T-helper 1 cell treated with Interleukin-12 subunit alpha and Interleukin-12 subunit beta and Interleukin-4 antibody, amounts not matched to agents 30 μg/mL and 1 μg/mL, for 36 hours (primary cell): ENCODE data around the gene TMEM167A.

ENCODE experiments used
- H3K27ac Mint-ChIP-seq: one replicate; pipeline ENCODE4 v1.8.0; 2021; ENCODE audit warnings: mild to moderate bottlenecking, mixed read lengths
- H3K27me3 Mint-ChIP-seq: one replicate; pipeline ENCODE4 v1.8.0; 2021; ENCODE audit warnings: low read depth, mixed read lengths
- H3K36me3 Mint-ChIP-seq: one replicate; pipeline ENCODE4 v1.8.0; 2021; ENCODE audit warnings: low read depth, mixed read lengths
- H3K4me1 Mint-ChIP-seq: one replicate; pipeline ENCODE4 v1.8.0; 2021; ENCODE audit warnings: low read depth, mixed read lengths
- H3K4me3 Mint-ChIP-seq: one replicate; pipeline ENCODE4 v1.8.0; 2021; ENCODE audit warnings: mild to moderate bottlenecking, moderate library complexity, mixed read lengths
- H3K9me3 Mint-ChIP-seq: one replicate; pipeline ENCODE4 v1.8.0; 2021; ENCODE audit warnings: mixed read lengths

TMEM167A gene

GRCh38 chr5:83097689-83098231 lies 20.6 kb upstream of the TMEM167A start:
- H3K36me3 Mint-ChIP-seq, result peaks cover 9% of the 10 kb centered on the region
- no peak overlapping the region for H3K4me3 Mint-ChIP-seq

GRCh38 chr5:83096660-83097339 lies 19.6 kb upstream of the TMEM167A start:
- Mint-ChIP-seq H3K36me3 (peaks cover 13% of the 10 kb centered on the region), H3K9me3 (peaks cover 22% of the 10 kb centered on the region), H3K4me1 (peaks cover 10% of the 10 kb centered on the region)

More at GRCh38 chr5:83097689-83098231, 20.6 kb upstream of the TMEM167A start:
- Mint-ChIP-seq H3K27ac (no peak overlapping the region), H3K9me3 (peaks cover 16% of the 10 kb centered on the region), H3K4me1 (peaks cover 2% of the 10 kb centered on the region), H3K27me3 (no peaks in the 10 kb centered on the region)

DNA sequence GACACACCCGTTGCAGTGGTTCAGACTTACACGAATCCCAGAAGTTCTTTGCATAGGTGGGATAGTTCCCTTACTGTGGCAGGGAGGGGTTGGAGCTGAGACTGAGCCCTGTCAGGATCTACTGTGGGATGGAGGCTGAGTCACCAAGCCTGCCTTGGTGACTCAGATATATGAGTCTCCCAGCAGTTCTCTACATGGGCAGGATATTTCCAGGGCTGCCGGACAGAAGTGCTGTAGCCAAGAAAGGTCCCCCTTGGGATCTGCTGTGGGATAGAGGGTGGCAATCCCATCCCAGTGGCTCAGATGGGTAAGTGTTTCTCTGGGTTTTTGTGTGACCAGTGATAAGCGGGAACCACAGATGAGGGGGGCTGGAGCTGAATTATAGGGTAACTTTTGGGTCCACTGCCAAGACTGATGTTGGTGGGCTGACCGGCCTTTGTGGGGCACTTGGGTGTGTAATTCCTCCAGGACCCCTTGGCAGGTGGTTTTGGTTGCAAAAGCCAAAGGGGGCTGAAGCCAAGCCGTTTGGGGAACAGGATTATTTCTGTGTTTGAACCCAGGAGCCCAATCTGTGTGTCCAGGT lies 18.9 kb upstream of the TMEM167A start:
- no peaks in the 10 kb centered on the region for H3K27me3 Mint-ChIP-seq
- H3K9me3 Mint-ChIP-seq, result peaks cover 23% of the 10 kb centered on the region
- peaks cover 10% of the 10 kb centered on the region for H3K4me1 Mint-ChIP-seq
- H3K36me3 Mint-ChIP-seq, result peaks cover 13% of the 10 kb centered on the region
- no peak overlapping the region for H3K27ac Mint-ChIP-seq
- H3K4me3 Mint-ChIP-seq, result no peak overlapping the region

More at GRCh38 chr5:83096660-83097339, 19.6 kb upstream of the TMEM167A start:
- no peaks in the 10 kb centered on the region for H3K27me3 Mint-ChIP-seq
- no peak overlapping the region for H3K27ac Mint-ChIP-seq
- H3K4me3 Mint-ChIP-seq, result no peak overlapping the region

DNA sequence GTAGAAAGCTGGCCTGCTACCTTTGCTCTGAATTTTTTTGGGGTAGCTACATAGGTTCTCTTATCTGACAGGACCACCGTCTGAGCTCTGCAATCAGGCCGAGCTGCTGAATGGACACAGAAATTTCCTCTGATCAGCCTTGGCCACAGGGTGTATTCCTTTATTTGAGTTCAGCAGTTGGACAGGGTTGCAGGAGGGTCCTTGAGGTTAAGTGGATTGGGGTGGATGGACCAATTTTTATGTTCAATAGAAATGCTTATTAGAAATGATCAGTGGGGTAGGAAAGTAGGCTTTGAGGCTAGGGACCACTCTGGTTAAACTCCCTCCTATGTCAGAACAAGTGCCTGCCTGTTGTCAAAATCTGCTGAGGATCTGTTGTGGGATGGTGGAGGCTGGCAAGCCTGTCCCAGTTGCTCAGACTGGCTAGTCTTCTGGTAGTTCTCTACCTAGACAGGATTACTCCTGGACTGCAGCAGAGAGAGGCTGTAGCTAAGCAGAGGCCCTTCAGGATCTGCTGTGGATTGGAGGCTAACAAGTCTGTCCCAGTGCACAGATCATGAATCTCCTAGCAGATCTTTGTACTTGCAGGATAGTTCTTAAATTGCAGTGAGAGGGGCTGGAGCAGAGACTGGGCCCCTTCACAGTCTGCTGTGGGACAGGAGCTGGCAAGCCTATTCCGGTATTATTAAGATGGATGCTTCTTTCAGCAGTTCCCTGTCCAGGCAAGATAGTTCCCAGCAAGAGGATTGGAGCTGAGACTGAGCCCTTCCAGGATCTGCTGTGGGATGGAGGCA lies 18.2 kb upstream of the TMEM167A start:
- Mint-ChIP-seq H3K27ac (no peak overlapping the region), H3K4me1 (peaks cover 10% of the 10 kb centered on the region), H3K27me3 (no peaks in the 10 kb centered on the region), H3K4me3 (no peak overlapping the region), H3K36me3 (peaks cover 15% of the 10 kb centered on the region), H3K9me3 (peaks cover 26% of the 10 kb centered on the region)

DNA sequence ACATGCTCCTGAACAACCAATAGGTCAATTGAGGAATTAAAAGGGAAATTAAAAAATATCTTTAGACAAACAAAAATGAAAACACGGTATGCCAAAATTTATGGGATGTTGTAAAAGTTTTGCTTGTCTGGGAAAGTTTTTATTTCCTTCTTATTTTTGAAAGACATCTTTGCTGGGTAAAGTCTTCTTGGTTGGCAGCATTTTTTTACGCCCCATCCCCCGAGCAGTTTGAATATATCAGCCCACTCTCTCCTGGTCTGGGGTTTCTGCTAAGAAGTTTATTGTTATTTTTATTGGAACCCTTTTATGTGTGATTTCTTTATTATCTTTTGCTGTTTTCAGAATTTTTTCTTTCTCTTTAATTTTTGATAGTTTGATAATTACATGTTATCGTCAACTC lies 16.5 kb upstream of the TMEM167A start:
- Mint-ChIP-seq H3K27me3 (no peaks in the 10 kb centered on the region), H3K36me3 (peaks cover 15% of the 10 kb centered on the region), H3K4me1 (peaks cover 10% of the 10 kb centered on the region), H3K9me3 (peaks cover 28% of the 10 kb centered on the region), H3K27ac (no peak overlapping the region), H3K4me3 (no peak overlapping the region)

GRCh38 chr5:83092619-83093018 lies 15.4 kb upstream of the TMEM167A start:
- H3K4me3 Mint-ChIP-seq, result no peak overlapping the region
- H3K9me3 Mint-ChIP-seq, result peaks cover 28% of the 10 kb centered on the region
- peaks cover 10% of the 10 kb centered on the region for H3K4me1 Mint-ChIP-seq
- H3K27me3 Mint-ChIP-seq, result no peaks in the 10 kb centered on the region
- H3K36me3 Mint-ChIP-seq, result peaks cover 15% of the 10 kb centered on the region
- H3K27ac Mint-ChIP-seq, result peak overlapping the region; percentile 54

DNA sequence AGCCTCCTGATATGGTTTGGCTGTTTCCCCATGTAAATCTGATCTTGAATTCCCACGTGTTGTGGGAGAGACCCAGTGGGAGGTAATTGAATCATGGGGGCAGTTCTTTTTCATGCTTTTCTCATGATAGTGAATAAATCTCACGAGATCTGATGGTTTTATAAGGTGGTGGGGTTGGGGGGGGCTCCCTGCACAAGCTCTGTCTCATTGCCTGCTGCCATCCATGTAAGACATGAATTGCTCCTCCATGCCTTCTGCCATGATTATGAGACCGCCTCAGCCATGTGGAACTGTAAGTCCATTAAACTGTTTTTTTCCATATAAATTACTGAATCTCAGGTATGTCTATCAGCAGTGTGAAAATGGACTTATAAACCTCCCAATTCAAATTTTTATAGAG lies 13.0 kb upstream of the TMEM167A start:
- Mint-ChIP-seq H3K9me3 (peaks cover 28% of the 10 kb centered on the region), H3K4me1 (peaks cover 10% of the 10 kb centered on the region), H3K4me3 (no peak overlapping the region), H3K27ac (no peak overlapping the region), H3K36me3 (peaks cover 15% of the 10 kb centered on the region), H3K27me3 (no peaks in the 10 kb centered on the region)

DNA sequence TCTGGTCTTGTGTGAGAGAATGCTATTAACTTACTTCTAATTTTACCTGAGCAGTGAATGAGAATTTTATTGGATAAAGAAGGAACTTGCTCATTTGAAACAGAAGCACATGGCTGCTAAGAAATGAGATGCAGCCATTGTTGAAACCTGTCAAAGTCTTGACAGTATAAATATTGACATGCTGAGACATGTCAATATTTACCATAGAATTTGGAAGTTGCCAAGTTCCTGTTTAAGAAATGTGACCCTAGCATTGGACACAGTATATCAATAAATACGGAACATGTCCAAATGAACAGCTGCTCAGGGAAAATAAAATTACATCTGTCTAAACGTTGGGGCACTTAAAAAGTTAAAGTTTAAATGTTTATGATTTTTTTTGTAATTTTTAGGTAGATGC lies 7.9 kb upstream of the TMEM167A start:
- Mint-ChIP-seq H3K4me1 (no peaks in the 10 kb centered on the region), H3K9me3 (no peaks in the 10 kb centered on the region), H3K36me3 (peaks cover 2% of the 10 kb centered on the region), H3K27me3 (no peaks in the 10 kb centered on the region), H3K27ac (no peak overlapping the region), H3K4me3 (no peak overlapping the region)

DNA sequence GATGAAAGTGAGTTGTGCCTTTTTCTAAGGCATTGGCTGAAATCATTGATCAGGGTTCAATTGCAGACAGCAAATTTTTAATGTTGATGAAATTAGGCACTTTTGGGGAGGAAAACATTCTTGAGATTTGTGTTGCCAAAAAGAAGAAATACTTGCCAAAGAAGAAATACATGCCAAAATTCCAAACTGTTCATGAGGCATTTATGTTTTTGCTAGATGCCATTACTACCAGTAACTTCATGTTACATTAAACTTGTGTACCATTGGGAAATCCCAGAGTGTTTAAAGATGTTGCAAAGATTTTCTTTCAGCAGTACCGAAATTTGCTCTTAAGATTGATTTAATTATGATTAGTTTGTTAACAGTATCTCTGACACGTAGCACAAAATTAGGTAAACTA lies 7.1 kb upstream of the TMEM167A start:
- no peaks in the 10 kb centered on the region for H3K9me3 Mint-ChIP-seq
- H3K36me3 Mint-ChIP-seq, result peaks cover 2% of the 10 kb centered on the region
- no peak overlapping the region for H3K4me3 Mint-ChIP-seq
- no peaks in the 10 kb centered on the region for H3K27me3 Mint-ChIP-seq
- H3K27ac Mint-ChIP-seq, result no peak overlapping the region
- peaks cover 2% of the 10 kb centered on the region for H3K4me1 Mint-ChIP-seq

GRCh38 chr5:83082750-83083149 lies 5.6 kb upstream of the TMEM167A start:
- H3K27me3 Mint-ChIP-seq, result no peaks in the 10 kb centered on the region
- H3K4me3 Mint-ChIP-seq, result no peak overlapping the region
- H3K27ac Mint-ChIP-seq, result no peak overlapping the region
- peaks cover 7% of the 10 kb centered on the region for H3K36me3 Mint-ChIP-seq
- H3K9me3 Mint-ChIP-seq, result no peaks in the 10 kb centered on the region
- peaks cover 12% of the 10 kb centered on the region for H3K4me1 Mint-ChIP-seq

DNA sequence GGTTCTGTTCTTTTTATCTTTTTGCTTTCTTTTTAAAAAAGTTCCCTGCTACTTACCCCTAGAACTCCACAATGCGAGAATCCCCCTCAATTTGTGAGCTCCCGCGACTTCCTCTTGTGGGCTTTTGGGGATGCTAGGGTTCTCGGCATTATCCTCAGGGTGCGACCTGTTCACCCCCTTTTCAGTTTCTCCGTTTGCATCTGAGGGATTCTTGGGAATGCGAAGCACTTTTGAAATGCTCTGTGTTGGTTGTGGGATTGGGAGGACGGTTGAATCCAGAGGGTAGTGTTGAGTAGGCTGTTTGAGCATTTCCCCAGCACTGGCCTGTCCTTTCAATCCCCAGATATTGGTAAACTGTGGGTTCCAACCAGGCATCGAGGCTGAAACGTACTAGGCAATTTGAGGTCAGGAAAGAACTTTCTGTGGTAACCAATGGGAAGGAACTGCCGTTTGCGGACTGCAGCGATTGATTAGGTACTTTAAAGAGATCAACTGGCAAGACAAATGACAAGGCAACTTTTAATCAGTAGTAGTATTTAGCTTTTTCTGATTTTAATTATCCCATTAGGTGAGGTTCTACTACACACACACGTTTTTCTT lies 568 bp upstream of the TMEM167A start:
- peaks cover 30% of the 10 kb centered on the region for H3K4me1 Mint-ChIP-seq
- peak overlapping the region; percentile 98 for H3K4me3 Mint-ChIP-seq
- H3K36me3 Mint-ChIP-seq, result peaks cover 21% of the 10 kb centered on the region
- H3K27me3 Mint-ChIP-seq, result no peaks in the 10 kb centered on the region
- peak overlapping the region; percentile 97 for H3K27ac Mint-ChIP-seq
- H3K9me3 Mint-ChIP-seq, result no peaks in the 10 kb centered on the region

DNA sequence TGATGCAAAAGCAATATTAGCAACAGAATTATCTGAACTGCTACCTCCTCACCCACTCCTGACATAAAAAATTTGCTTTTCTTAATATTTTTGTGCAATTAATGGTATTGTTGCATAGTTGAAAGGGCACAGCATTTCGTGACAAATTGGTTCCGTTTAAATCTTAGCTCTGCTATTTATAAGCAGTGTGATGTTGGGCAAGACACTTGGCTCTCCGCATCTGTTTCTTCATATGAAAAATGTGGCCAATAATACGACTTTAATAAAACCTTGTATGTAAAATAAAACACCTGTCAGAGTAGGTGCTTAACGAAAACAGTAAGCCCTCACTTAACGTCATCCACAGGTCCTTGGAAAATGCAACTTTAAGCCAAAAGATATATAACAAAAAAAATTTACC lies 4.2 kb downstream of the TMEM167A start:
- Mint-ChIP-seq H3K4me3 (no peak overlapping the region), H3K9me3 (no peaks in the 10 kb centered on the region), H3K27ac (no peak overlapping the region), H3K27me3 (no peaks in the 10 kb centered on the region), H3K36me3 (peaks cover 22% of the 10 kb centered on the region), H3K4me1 (peaks cover 34% of the 10 kb centered on the region)

DNA sequence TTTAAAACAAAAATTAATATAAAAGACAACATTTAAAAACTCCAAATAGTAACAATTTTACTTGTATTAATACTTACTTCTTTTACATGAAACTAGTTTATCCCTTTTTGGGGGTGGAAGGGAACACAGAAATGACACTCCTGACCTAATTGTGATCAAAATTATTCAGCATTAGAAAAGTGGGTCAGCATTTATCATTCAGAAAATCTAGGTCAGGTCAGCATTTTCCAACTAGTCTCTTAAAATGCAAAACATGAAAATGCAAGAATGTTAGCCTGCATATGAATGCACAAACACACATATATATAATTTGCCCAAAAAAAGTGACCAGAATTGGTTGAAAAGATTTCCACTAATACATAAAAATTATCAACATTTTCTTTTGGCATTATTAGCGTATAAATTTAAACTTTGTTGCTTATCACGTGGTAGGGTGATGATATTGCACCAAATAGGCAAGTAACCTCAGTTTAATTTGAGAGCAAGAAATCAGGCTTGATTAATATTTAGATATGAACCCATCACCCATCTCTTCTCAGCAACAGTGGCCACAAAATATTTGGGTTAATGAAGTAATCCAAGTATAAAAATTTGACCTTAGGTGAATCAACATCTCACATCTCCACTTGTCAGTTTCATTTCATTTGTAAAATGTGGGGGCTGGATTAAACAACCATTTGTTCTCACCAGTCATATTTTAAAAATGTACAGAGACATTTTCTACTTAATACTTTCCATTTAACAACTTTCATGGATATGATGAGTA lies 5.7 kb downstream of the TMEM167A start:
- Mint-ChIP-seq H3K27me3 (no peaks in the 10 kb centered on the region), H3K36me3 (peaks cover 14% of the 10 kb centered on the region), H3K9me3 (no peaks in the 10 kb centered on the region), H3K4me1 (peaks cover 34% of the 10 kb centered on the region), H3K27ac (no peak overlapping the region), H3K4me3 (no peak overlapping the region)
